ENCODE data around the gene CHMP2A. TPM values are rescaled to one million over a fixed set of nuclear protein-coding genes. Genes with fewer than 3 reads are reported as not detected.
"Not testable (repeated sequence)": the region's sequence is repeated elsewhere in the genome, so short reads cannot be mapped to it uniquely, and the experiment has no call there.

Gene CHMP2A
- polyA plus RNA-seq, 1 donor from 2014 or later, result 189 TPM

DNA sequence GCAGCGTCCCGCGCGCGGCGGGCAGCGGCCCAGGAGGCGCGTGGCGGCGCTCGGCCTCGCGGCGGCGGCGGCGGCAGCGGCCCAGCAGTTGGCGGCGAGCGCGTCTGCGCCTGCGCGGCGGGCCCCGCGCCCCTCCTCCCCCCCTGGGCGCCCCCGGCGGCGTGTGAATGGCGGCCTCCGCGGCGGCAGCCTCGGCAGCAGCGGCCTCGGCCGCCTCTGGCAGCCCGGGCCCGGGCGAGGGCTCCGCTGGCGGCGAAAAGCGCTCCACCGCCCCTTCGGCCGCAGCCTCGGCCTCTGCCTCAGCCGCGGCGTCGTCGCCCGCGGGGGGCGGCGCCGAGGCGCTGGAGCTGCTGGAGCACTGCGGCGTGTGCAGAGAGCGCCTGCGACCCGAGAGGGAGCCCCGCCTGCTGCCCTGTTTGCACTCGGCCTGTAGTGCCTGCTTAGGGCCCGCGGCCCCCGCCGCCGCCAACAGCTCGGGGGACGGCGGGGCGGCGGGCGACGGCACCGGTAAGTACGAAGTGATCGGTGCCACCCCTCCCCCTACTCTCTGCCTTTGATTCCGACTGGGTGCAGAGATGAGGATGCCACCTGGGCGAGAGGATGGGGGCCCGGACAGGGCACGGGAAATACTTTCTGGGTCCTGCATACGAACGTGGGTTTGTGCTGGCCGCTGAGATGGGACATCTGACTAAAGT is 10.2 kb downstream of the CHMP2A start:
- Histone ChIP-seq H3K9ac (ENCODE audit: low read length) (peak overlapping the region; percentile 81), H3K27me3 (ENCODE audit: insufficient read depth, low read depth, low read length) (peaks cover 4% of the 10 kb centered on the region), H3K27ac (ENCODE audit: low read length) (peak overlapping the region; percentile 77), H3K36me3 (ENCODE audit: insufficient read depth, low read length) (no peaks in the 10 kb centered on the region), H3K9me2 (ENCODE audit: insufficient read depth, low read length) (no peaks in the 10 kb centered on the region), H3K4me2 (ENCODE audit: low read length) (peak overlapping the region; percentile 72), H3K79me2 (replicated peaks; ENCODE audit: insufficient read depth, low read length) (peaks cover 33% of the 10 kb centered on the region), H3K9me3 (ENCODE audit: low read length) (no peaks in the 10 kb centered on the region), H4K20me1 (ENCODE audit: insufficient read depth) (peaks cover 39% of the 10 kb centered on the region), H2AFZ (ENCODE audit: low read depth, low read length) (no peak overlapping the region), H3K4me3 (ENCODE audit: low read length) (peak overlapping the region; percentile 96), H3F3A (ENCODE audit: insufficient read depth, low read length, poor library complexity, severe bottlenecking) (no peaks in the 10 kb centered on the region)
- TF ChIP-seq, protein P1, sequence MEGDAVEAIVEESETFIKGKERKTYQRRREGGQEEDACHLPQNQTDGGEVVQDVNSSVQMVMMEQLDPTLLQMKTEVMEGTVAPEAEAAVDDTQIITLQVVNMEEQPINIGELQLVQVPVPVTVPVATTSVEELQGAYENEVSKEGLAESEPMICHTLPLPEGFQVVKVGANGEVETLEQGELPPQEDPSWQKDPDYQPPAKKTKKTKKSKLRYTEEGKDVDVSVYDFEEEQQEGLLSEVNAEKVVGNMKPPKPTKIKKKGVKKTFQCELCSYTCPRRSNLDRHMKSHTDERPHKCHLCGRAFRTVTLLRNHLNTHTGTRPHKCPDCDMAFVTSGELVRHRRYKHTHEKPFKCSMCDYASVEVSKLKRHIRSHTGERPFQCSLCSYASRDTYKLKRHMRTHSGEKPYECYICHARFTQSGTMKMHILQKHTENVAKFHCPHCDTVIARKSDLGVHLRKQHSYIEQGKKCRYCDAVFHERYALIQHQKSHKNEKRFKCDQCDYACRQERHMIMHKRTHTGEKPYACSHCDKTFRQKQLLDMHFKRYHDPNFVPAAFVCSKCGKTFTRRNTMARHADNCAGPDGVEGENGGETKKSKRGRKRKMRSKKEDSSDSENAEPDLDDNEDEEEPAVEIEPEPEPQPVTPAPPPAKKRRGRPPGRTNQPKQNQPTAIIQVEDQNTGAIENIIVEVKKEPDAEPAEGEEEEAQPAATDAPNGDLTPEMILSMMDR (IDR thresholded peaks at IDR 0.05; ENCODE audit: poor library complexity, severe bottlenecking), result peak; percentile 14
- no peak for TF ChIP-seq SMC3 (conservative IDR thresholded peaks at IDR 0.05; ENCODE audit: poor library complexity)

DNA sequence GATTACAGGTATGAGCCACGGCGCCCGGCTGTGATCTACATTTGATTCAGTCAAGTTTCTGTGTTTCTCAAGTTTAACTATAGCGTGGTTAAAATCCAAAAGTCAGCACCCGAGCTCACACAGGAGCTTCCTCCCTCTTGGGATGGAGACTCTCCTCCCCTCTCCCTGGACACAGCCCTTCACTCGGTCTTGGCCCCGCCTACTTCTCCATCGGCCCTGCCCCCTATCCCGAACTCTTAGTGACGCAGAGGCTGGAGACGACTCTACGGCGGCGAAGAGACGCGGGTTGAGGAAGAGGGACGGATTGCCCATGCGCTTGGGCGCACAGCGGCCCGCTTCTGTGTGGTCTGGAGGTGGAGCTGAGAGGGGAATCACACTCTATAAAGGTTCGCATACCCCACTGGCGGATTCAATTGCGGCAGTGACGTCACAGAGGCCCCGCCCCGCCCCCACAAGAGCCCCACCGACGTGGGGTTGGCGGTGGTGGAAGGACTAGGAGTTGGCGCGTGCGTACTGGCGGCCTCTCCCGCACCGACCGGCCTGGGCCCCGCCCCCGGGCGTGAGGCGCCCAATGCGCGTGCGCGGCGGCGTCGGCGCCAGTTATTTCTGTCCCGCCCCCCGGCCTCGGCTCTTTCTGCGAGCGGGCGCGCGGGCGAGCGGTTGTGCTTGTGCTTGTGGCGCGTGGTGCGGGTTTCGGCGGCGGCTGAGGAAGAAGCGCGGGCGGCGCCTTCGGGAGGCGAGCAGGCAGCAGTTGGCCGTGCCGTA is 10.9 kb downstream of the CHMP2A start, which contains the start of gene TRIM28:
TRIM28 (plus strand) TSS at position 239 of the 765 bp plus-strand sequence. CDS start 694 bp downstream, outside the sequence.
- Histone ChIP-seq H3K79me2 (replicated peaks; ENCODE audit: insufficient read depth, low read length) (peaks cover 33% of the 10 kb centered on the region), H2AFZ (ENCODE audit: low read depth, low read length) (peak within 1 kb of the TSS; percentile 53), H3F3A (ENCODE audit: insufficient read depth, low read length, poor library complexity, severe bottlenecking) (no peaks in the 10 kb centered on the region), H3K4me2 (ENCODE audit: low read length) (peak within 1 kb of the TSS; percentile 71), H3K27me3 (ENCODE audit: insufficient read depth, low read depth, low read length) (peaks cover 11% of the 10 kb centered on the region), H3K9me3 (ENCODE audit: low read length) (no peaks in the 10 kb centered on the region), H3K9ac (ENCODE audit: low read length) (peak within 1 kb of the TSS; percentile 81), H3K27ac (ENCODE audit: low read length) (peak within 1 kb of the TSS; percentile 86), H4K20me1 (ENCODE audit: insufficient read depth) (peaks cover 39% of the 10 kb centered on the region), H3K4me3 (ENCODE audit: low read length) (peak within 1 kb of the TSS; percentile 96), H3K36me3 (ENCODE audit: insufficient read depth, low read length) (no peaks in the 10 kb centered on the region), H3K9me2 (ENCODE audit: insufficient read depth, low read length) (no peaks in the 10 kb centered on the region)
- TF ChIP-seq EP300 (conservative IDR thresholded peaks at IDR 0.05; ENCODE audit: poor library complexity, severe bottlenecking) (peak; percentile 68), SMC3 (conservative IDR thresholded peaks at IDR 0.05; ENCODE audit: poor library complexity) (peak; percentile 28), EZH2 (IDR thresholded peaks at IDR 0.05; ENCODE audit: borderline replicate concordance, insufficient read depth, low read length, poor library complexity, severe bottlenecking) (no peak), TAF1 (IDR thresholded peaks at IDR 0.05; ENCODE audit: low read depth) (peak; percentile 86), POLR2AphosphoS5 (IDR thresholded peaks at IDR 0.05) (peak; percentile 98), MXI1 (conservative IDR thresholded peaks at IDR 0.05; ENCODE audit: poor library complexity, severe bottlenecking) (peak; percentile 88), RAD21 (conservative IDR thresholded peaks at IDR 0.05) (peak; percentile 32)
- TF ChIP-seq, protein P2, sequence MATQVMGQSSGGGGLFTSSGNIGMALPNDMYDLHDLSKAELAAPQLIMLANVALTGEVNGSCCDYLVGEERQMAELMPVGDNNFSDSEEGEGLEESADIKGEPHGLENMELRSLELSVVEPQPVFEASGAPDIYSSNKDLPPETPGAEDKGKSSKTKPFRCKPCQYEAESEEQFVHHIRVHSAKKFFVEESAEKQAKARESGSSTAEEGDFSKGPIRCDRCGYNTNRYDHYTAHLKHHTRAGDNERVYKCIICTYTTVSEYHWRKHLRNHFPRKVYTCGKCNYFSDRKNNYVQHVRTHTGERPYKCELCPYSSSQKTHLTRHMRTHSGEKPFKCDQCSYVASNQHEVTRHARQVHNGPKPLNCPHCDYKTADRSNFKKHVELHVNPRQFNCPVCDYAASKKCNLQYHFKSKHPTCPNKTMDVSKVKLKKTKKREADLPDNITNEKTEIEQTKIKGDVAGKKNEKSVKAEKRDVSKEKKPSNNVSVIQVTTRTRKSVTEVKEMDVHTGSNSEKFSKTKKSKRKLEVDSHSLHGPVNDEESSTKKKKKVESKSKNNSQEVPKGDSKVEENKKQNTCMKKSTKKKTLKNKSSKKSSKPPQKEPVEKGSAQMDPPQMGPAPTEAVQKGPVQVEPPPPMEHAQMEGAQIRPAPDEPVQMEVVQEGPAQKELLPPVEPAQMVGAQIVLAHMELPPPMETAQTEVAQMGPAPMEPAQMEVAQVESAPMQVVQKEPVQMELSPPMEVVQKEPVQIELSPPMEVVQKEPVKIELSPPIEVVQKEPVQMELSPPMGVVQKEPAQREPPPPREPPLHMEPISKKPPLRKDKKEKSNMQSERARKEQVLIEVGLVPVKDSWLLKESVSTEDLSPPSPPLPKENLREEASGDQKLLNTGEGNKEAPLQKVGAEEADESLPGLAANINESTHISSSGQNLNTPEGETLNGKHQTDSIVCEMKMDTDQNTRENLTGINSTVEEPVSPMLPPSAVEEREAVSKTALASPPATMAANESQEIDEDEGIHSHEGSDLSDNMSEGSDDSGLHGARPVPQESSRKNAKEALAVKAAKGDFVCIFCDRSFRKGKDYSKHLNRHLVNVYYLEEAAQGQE (IDR thresholded peaks at IDR 0.05; ENCODE audit: borderline replicate concordance), result peak; percentile 86
- TF ChIP-seq, protein P1 (IDR thresholded peaks at IDR 0.05; ENCODE audit: poor library complexity, severe bottlenecking), result no peak

DNA sequence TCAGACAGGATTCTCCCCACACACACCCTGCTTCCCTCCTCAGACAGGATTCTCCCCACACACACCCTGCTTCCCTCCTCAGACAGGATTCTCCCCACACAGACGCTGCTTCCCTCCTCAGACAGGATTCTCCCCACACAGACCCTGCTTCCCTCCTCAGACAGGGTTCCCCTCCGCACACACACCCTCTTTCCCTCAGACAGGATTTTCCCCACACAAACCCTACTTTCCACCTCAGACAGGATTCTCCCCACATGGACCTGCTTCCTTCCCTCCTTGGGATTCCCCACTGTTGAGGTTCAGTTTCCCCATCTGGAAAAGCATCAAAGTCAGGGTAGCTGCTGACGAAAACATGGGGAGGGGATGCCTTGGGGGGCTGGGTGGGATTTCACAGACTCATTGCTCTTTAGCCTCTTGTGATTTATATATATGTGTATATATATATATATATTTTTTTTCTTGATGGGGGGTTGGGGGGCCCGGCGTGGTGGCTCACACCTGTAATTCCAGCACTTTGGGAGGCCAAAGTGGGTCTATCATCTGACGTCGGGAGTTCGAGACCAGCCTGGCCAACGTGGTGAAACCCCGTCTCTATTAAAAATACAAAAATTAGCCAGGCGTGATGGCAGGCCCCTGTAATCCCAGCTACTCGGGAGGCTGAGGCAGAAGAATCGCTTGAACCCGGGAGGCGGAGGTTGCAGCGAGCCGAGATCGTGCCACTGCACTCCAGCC is 12.1 kb downstream of the CHMP2A start:
- Histone ChIP-seq H3K79me2 (replicated peaks; ENCODE audit: insufficient read depth, low read length) (peaks cover 29% of the 10 kb centered on the region), H3K4me3 (ENCODE audit: low read length) (peak overlapping the region; percentile 71), H3K27me3 (ENCODE audit: insufficient read depth, low read depth, low read length) (peaks cover 19% of the 10 kb centered on the region), H4K20me1 (ENCODE audit: insufficient read depth) (peaks cover 30% of the 10 kb centered on the region)
- not testable (repeated sequence) for H3K4me2 ChIP-seq (ENCODE audit: low read length); H3K9me2 ChIP-seq (ENCODE audit: insufficient read depth, low read length); H3K36me3 ChIP-seq (ENCODE audit: insufficient read depth, low read length); H3K27ac ChIP-seq (ENCODE audit: low read length); H2AFZ ChIP-seq (ENCODE audit: low read depth, low read length); H3F3A ChIP-seq (ENCODE audit: insufficient read depth, low read length, poor library complexity, severe bottlenecking); H3K9ac ChIP-seq (ENCODE audit: low read length); H3K9me3 ChIP-seq (ENCODE audit: low read length)
